HG03520 (cell line): ENCODE data around the gene IMPACT.
A peak's percentile ranks its signal among the peaks of the same experiment; 100 is the strongest.

ENCODE experiments used
- ATAC-seq: cut with Tn5 transposase; IDR thresholded peaks from one replicate; pipeline ENCODE4 v1.9.1; 2021; ENCODE audit warnings: mild to moderate bottlenecking, moderate library complexity; ENCODE audit not compliant: unreplicated experiment

IMPACT gene

GRCh38 chr18:24474406-24474805, 47.9 kb downstream of the IMPACT start:
- ATAC-seq = no peak

GRCh38 chr18:24475926-24476589, 49.6 kb downstream of the IMPACT start:
- no peak for ATAC-seq

GRCh38 chr18:24479371-24479770, 52.9 kb downstream of the IMPACT start:
- ATAC-seq = no peak

- no peak for ATAC-seq
Observed at GRCh38 chr18:24482821-24483220, 56.4 kb downstream of the IMPACT start.

- ATAC-seq = no peak
Observed at GRCh38 chr18:24485681-24486080, 59.2 kb downstream of the IMPACT start.

GRCh38 chr18:24486684-24487083, 60.2 kb downstream of the IMPACT start:
- ATAC-seq = no peak

GRCh38 chr18:24488824-24489493, 62.5 kb downstream of the IMPACT start:
- ATAC-seq = no peak

GRCh38 chr18:24490539-24490938, 64.1 kb downstream of the IMPACT start:
- no peak for ATAC-seq

- peak; percentile 82 for ATAC-seq
Observed at GRCh38 chr18:24491927-24492834, 65.7 kb downstream of the IMPACT start.

GRCh38 chr18:24494586-24494985, 68.1 kb downstream of the IMPACT start:
- ATAC-seq = no peak

- no peak for ATAC-seq
Observed at GRCh38 chr18:24497031-24497754, 70.7 kb downstream of the IMPACT start.

- ATAC-seq = no peak
Observed at GRCh38 chr18:24499814-24500213, 73.3 kb downstream of the IMPACT start.

- no peak for ATAC-seq
Observed at GRCh38 chr18:24500217-24500616, 73.7 kb downstream of the IMPACT start.

GRCh38 chr18:24500766-24501165, 74.3 kb downstream of the IMPACT start:
- ATAC-seq = no peak

GRCh38 chr18:24502667-24503523, 76.4 kb downstream of the IMPACT start:
- no peak for ATAC-seq
